ENCODE results near the gene ARMC5. TPM values are rescaled to one million over a fixed set of nuclear protein-coding genes. Genes with fewer than 3 reads are reported as not detected.
"Not testable (repeated sequence)": the region's sequence is repeated elsewhere in the genome, so short reads cannot be mapped to it uniquely, and the experiment has no call there.

The ARMC5 gene
- total RNA-seq, 4 donors from 2014 or later, result 4.7 to 14.2 (median 8.7) TPM

- WGBS, 2 donors (ENCODE audit: low coverage in 1 of 2), result 13% methylated on average over 6 of the region's 7 CpGs; no CpG with 5 or more reads in 1 of the 2 donors
- Histone ChIP-seq H3K4me3 (no peak overlapping the region), H3K4me1 (peaks cover 0 to 37% (median 7%) of the 10 kb centered on the region in 3 donors), H3K27me3 (peaks cover 14% of the 10 kb centered on the region), H3K9me3 (no peaks in the 10 kb centered on the region), H3K27ac (peak overlapping the region in 1 of 4 donors; percentile 2), H3K36me3 (peaks cover 0 to 34% of the 10 kb centered on the region in 2 donors)
- no peak for ATAC-seq
- TF ChIP-seq, protein P1, sequence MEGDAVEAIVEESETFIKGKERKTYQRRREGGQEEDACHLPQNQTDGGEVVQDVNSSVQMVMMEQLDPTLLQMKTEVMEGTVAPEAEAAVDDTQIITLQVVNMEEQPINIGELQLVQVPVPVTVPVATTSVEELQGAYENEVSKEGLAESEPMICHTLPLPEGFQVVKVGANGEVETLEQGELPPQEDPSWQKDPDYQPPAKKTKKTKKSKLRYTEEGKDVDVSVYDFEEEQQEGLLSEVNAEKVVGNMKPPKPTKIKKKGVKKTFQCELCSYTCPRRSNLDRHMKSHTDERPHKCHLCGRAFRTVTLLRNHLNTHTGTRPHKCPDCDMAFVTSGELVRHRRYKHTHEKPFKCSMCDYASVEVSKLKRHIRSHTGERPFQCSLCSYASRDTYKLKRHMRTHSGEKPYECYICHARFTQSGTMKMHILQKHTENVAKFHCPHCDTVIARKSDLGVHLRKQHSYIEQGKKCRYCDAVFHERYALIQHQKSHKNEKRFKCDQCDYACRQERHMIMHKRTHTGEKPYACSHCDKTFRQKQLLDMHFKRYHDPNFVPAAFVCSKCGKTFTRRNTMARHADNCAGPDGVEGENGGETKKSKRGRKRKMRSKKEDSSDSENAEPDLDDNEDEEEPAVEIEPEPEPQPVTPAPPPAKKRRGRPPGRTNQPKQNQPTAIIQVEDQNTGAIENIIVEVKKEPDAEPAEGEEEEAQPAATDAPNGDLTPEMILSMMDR (IDR thresholded peaks at IDR 0.05), result no peak
- TF ChIP-seq EP300 (IDR thresholded peaks at IDR 0.05) (no peak), POLR2A (IDR thresholded peaks at IDR 0.05) (no peak), POLR2AphosphoS5 (IDR thresholded peaks at IDR 0.05) (peak; percentile 44)
Observed at GRCh38 chr16:31480851-31481536, 21.7 kb downstream of the ARMC5 start.

- 80% methylated on average over 2 of the region's 4 CpGs; no CpG with 5 or more reads in 1 of the 2 donors for WGBS, 2 donors (ENCODE audit: low coverage in 1 of 2)
- Histone ChIP-seq H3K27ac (no peak within 1 kb of the TSS), H3K4me3 (no peak within 1 kb of the TSS), H3K27me3 (peaks cover 35% of the 10 kb centered on the region), H3K4me1 (peaks cover 0 to 32% (median 17%) of the 10 kb centered on the region in 3 donors), H3K9me3 (no peaks in the 10 kb centered on the region), H3K36me3 (peaks cover 0 to 13% of the 10 kb centered on the region in 2 donors)
- no peak for ATAC-seq
- TF ChIP-seq POLR2AphosphoS5 (IDR thresholded peaks at IDR 0.05), result no peak
- TF ChIP-seq, protein P1 (IDR thresholded peaks at IDR 0.05), result no peak
Observed at GRCh38 chr16:31483081-31483480, 23.8 kb downstream of the ARMC5 start, which contains the start of gene SLC5A2. Gene SLC5A2, plus strand, starts transcription at chr16:31483123. Its CDS starts 14 bp downstream, at chr16:31483137.

DNA sequence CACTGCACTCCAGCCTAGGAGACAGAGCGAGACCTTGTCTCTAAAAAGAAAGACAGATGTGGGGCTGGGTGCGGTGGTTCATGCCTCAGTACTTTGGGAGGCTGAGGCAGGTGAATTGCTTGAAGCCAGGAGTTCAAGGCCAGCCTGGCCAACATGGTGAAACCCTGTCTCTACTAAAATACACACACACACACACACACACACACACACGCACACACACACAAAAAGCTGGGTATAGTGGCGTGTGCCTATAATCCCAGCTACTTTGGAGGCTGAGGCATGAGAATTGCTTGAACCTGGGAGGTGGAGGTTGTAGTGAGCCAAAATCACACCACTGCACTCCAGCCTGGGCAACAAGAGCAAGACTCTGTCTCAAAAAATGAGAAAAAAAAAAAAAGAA lies 24.7 kb downstream of the ARMC5 start:
- 83 to 100% methylated on average over 2 to 4 of the region's 4 CpGs for WGBS, 2 donors (ENCODE audit: low coverage in 1 of 2)
- H3K9me3 ChIP-seq, H3K4me3 ChIP-seq, H3K27ac ChIP-seq, H3K36me3 ChIP-seq, ATAC-seq: not testable (repeated sequence)
- Histone ChIP-seq H3K27me3 (peaks cover 44% of the 10 kb centered on the region), H3K4me1 (peaks cover 0 to 41% (median 23%) of the 10 kb centered on the region in 3 donors)

DNA sequence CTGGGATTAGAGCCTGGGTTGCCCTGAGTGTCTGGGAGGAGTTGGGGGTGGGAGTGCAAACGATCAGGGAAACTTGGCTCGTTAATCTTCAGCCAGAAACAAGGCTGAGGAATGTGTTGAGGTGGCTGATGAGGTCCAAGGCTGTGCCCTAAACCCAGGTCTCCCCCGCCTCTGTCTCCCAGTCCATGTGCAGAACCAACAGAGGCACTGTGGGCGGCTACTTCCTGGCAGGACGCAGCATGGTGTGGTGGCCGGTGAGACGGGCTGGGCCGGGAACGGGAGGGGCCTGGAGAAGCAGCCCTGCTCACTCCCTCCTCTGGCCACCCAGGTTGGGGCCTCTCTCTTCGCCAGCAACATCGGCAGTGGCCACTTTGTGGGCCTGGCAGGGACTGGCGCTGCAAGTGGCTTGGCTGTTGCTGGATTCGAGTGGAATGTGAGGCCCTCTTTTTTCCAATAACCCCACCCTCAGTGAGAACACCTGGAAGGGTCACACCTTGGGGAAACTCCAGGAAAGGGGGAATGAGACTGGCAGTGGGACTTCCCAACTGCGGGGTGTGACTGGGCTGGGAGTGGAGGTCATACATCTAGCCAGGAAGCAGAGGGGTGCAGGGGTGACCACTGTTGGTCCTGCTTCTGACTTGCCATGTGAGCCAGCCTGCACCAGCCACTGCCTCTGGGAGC lies 25.3 kb downstream of the ARMC5 start:
- WGBS, 2 donors (ENCODE audit: low coverage in 1 of 2), result 39% methylated on average over 11 of the region's 14 CpGs; no CpG with 5 or more reads in 1 of the 2 donors
- Histone ChIP-seq H3K4me3 (no peak overlapping the region), H3K36me3 (peaks cover 0 to under 1% of the 10 kb centered on the region in 2 donors), H3K27ac (no peak overlapping the region), H3K9me3 (no peaks in the 10 kb centered on the region), H3K27me3 (peaks cover 44% of the 10 kb centered on the region), H3K4me1 (peaks cover 0 to 42% (median 23%) of the 10 kb centered on the region in 3 donors)
- ATAC-seq, result no peak
- no peak for TF ChIP-seq POLR2AphosphoS5 (IDR thresholded peaks at IDR 0.05)
- TF ChIP-seq, protein P1 (IDR thresholded peaks at IDR 0.05), result no peak
- TF ChIP-seq EP300 (IDR thresholded peaks at IDR 0.05), result no peak
- TF ChIP-seq POLR2A (IDR thresholded peaks at IDR 0.05), result no peak

DNA sequence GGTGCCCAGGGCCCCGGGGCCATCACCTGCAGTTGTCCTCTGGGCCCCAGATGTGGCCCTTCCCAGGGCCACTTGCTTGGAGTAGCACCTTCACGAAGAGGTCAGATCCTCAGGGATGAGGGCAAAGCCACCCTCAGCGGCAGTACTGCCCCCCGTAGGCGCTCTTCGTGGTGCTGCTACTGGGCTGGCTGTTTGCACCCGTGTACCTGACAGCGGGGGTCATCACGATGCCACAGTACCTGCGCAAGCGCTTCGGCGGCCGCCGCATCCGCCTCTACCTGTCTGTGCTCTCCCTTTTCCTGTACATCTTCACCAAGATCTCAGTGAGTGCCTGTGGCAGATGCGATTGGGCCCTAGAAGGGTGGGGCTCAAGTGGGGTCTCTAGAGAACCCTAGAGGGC lies 26.3 kb downstream of the ARMC5 start:
- peaks cover 44% of the 10 kb centered on the region for H3K27me3 ChIP-seq
- no peaks in the 10 kb centered on the region for H3K9me3 ChIP-seq
- no peak for ATAC-seq
- no peak overlapping the region for H3K4me3 ChIP-seq
- H3K4me1 ChIP-seq, result peaks cover 0 to 33% (median 22%) of the 10 kb centered on the region in 3 donors
- no peak for TF ChIP-seq POLR2A (IDR thresholded peaks at IDR 0.05)
- no peak for TF ChIP-seq POLR2AphosphoS5 (IDR thresholded peaks at IDR 0.05)
- no peak for TF ChIP-seq EP300 (IDR thresholded peaks at IDR 0.05)
- TF ChIP-seq, protein P1 (IDR thresholded peaks at IDR 0.05), result no peak
- H3K36me3 ChIP-seq, result peaks cover 0 to 10% of the 10 kb centered on the region in 2 donors
- no CpG with 5 or more reads among the region's 17 CpGs for WGBS, 2 donors (ENCODE audit: low coverage in 1 of 2)
- H3K27ac ChIP-seq, result no peak overlapping the region
